Endometrium (tissue), 2 donors: ENCODE results near the gene RS1.

Source experiments
- FAIRE-seq: peaks from 2 replicates; lab custom pipeline; 2012; peaks lifted over from hg19 to GRCh38; lab: Jason Lieb, UNC
- donor health status: control.
- donor health status: control.

RS1 gene

DNA sequence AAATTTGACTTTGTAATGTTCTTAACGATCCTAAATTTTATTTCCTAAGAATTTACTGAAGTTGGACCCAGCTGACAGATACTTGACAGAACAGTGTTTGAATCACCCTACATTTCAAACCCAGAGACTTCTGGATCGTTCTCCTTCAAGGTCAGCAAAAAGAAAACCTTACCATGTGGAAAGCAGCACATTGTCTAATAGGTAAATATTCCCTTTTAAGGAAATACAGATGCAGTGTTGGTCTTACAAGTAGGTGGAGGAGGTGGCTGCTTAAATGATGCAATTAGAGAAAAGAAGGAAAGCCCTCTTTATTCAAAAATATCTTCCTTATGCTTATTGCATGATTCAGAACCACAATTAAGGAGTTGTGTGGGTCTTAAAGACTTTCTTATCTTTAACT is 73.5 kb downstream of the RS1 start:
- no peak for FAIRE-seq

DNA sequence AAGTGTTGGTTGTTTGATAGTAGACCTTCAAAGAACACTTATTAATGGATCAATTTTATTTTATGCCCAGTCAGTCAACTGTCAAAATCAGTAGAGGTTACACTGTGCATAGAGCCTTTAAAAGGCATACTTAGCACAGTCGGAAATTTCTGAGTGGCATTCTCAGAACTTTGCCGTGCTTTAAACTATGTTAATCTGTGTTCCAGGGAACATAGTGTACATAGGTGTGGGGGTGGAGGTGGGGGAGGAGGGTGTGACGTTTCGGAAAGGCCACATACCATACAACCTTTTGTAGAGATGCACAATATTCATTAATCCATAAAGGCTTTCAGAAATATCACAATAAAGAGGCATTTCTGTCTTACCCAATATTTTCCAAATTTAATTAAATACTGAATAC is 75.8 kb downstream of the RS1 start:
- FAIRE-seq, result no peak

DNA sequence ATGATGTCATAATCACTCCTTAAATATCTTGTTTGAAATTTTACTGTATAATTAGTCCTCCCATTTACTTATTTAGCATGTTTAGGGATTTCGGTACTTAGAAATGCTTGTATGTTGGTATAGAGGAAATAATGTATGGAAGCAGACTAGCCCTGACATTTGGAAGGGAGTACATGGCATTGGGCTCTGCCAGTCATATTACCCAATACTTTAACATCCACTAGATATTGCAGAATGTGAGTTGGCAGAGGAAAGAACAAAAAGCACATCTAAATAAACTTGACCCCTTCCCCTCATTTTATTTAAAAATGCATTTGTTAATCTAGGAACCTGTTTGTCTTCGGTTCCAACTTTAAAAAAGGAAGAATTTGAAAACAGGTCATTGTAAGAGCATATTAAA is 77.8 kb downstream of the RS1 start:
- FAIRE-seq, result no peak

DNA sequence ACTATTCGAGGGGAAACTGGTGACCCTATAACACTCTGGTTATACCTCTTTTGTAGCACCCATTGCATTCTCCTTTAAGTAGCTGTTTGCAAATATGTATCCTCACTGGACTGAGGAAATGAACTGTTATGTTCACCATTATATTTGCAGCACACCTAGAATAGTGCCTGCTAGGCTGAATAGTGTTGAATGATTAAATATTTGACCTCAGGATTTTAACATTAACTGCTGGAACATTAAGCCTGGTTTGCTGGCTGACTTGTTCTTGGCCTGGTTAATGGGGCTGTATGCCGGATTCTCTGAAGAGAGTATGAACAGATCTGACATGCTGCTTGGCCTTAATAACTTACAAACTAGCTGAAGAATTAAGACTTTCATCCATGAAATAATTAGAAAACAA is 80.1 kb downstream of the RS1 start:
- FAIRE-seq, result no peak
